Measurements from ENCODE around the gene TRPM2. TPM values are rescaled to one million over a fixed set of nuclear protein-coding genes. Genes with fewer than 3 reads are reported as not detected.

Gene TRPM2
- total and polyA plus RNA-seq, 2 donors (not counting 3 experiments of a cell fraction or from before 2014, with no cell fraction given) = not detected

- intact Hi-C loops (cut with micrococcal nuclease) (no loop called here), dilution Hi-C loops (cut with MboI; ENCODE audit: extremely low pct_ligation_motif_present, low sequenced_read_pairs) (no loop called here)
- Histone ChIP-seq H3K9me1 (replicated peaks; ENCODE audit: control insufficient read depth, extremely low read depth, insufficient read depth, low read length) (no peaks in the 10 kb centered on the region), H3K36me3 (ENCODE audit: control insufficient read depth in 2 of 2, extremely low read depth in 1 of 2, insufficient read depth in 2 of 2, low read length in 2 of 2) (no peaks in the 10 kb centered on the region), H2AFZ (ENCODE audit: low read depth, low read length) (no peak overlapping the region), H3K79me2 (ENCODE audit: control insufficient read depth, insufficient read depth, low read length) (no peaks in the 10 kb centered on the region), H3K9ac (replicated peaks; ENCODE audit: extremely low read depth, insufficient read depth, low read length) (no peak overlapping the region), H3K27ac (ENCODE audit: insufficient read depth, low read depth, low read length) (no peak overlapping the region), H4K20me1 (replicated peaks; ENCODE audit: control insufficient read depth, extremely low read depth, insufficient read depth, low read length) (no peaks in the 10 kb centered on the region), H3K27me3 (ENCODE audit: control insufficient read depth in 2 of 2, insufficient read depth in 2 of 2, low read length in 2 of 2) (no peaks in the 10 kb centered on the region), H3K4me1 (ENCODE audit: control insufficient read depth, extremely low read depth, insufficient read depth, low read length) (no peaks in the 10 kb centered on the region), H3K4me2 (ENCODE audit: insufficient read depth, low read length) (no peak overlapping the region), H3K4me3 (replicated peaks in 1 of 3; ENCODE audit: insufficient read depth in 1 of 3, low read depth in 1 of 3, low read length in 3 of 3) (no peak overlapping the region), H3K9me3 (replicated peaks; ENCODE audit: control insufficient read depth, insufficient read depth, low read length) (no peaks in the 10 kb centered on the region)
- ChIA-PET CTCF (interaction anchor here (1.5 kb wide), 1 partner anchor 24 kb away, joined by 3 read pairs; no protein-coding TSS in a partner anchor), POLR2A (no interaction called here)
- DNase-seq (ENCODE audit: low read depth, low spot score) (no peak), FAIRE-seq (no peak)
- no TSS peak for BruUV-seq (replicated peaks)
- no peak for TF ChIP-seq FOS (IDR thresholded peaks at IDR 0.05; ENCODE audit: borderline replicate concordance, insufficient read depth, low read length)
These were observed 39.5 kb downstream of the TRPM2 start for GRCh38 chr21:44392916-44393315.

- Histone ChIP-seq H3K27ac (ENCODE audit: insufficient read depth, low read depth, low read length) (no peak overlapping the region), H3K4me3 (replicated peaks in 1 of 3; ENCODE audit: insufficient read depth in 1 of 3, low read depth in 1 of 3, low read length in 3 of 3) (no peak overlapping the region), H3K36me3 (ENCODE audit: control insufficient read depth in 2 of 2, extremely low read depth in 1 of 2, insufficient read depth in 2 of 2, low read length in 2 of 2) (no peaks in the 10 kb centered on the region), H4K20me1 (replicated peaks; ENCODE audit: control insufficient read depth, extremely low read depth, insufficient read depth, low read length) (no peaks in the 10 kb centered on the region), H3K9me3 (replicated peaks; ENCODE audit: control insufficient read depth, insufficient read depth, low read length) (no peaks in the 10 kb centered on the region), H3K79me2 (ENCODE audit: control insufficient read depth, insufficient read depth, low read length) (no peaks in the 10 kb centered on the region), H3K27me3 (ENCODE audit: control insufficient read depth in 2 of 2, insufficient read depth in 2 of 2, low read length in 2 of 2) (no peaks in the 10 kb centered on the region), H2AFZ (ENCODE audit: low read depth, low read length) (no peak overlapping the region), H3K4me1 (ENCODE audit: control insufficient read depth, extremely low read depth, insufficient read depth, low read length) (no peaks in the 10 kb centered on the region), H3K4me2 (ENCODE audit: insufficient read depth, low read length) (no peak overlapping the region), H3K9ac (replicated peaks; ENCODE audit: extremely low read depth, insufficient read depth, low read length) (no peak overlapping the region), H3K9me1 (replicated peaks; ENCODE audit: control insufficient read depth, extremely low read depth, insufficient read depth, low read length) (no peaks in the 10 kb centered on the region)
- POLR2A ChIA-PET = no interaction called here
- TF ChIP-seq POLR2A (IDR thresholded peaks at IDR 0.05; ENCODE audit: low read depth, low read length) (no peak), JUN (IDR thresholded peaks at IDR 0.05; ENCODE audit: borderline replicate concordance, insufficient read depth, insufficient read length, low read depth) (no peak), FOS (IDR thresholded peaks at IDR 0.05; ENCODE audit: borderline replicate concordance, insufficient read depth, low read length) (no peak), EZH2 (IDR thresholded peaks at IDR 0.05; ENCODE audit: borderline replicate concordance, low read depth, low read length, severe bottlenecking) (no peak), MYC (IDR thresholded peaks at IDR 0.05; ENCODE audit: low read depth, low read length) (no peak), POLR2AphosphoS5 (IDR thresholded peaks at IDR 0.05; ENCODE audit: insufficient read depth, low read depth, low read length) (no peak), GATA2 (IDR thresholded peaks at IDR 0.05; ENCODE audit: insufficient read depth, insufficient read length, low read depth, low read length) (no peak)
- TF ChIP-seq, protein P1, sequence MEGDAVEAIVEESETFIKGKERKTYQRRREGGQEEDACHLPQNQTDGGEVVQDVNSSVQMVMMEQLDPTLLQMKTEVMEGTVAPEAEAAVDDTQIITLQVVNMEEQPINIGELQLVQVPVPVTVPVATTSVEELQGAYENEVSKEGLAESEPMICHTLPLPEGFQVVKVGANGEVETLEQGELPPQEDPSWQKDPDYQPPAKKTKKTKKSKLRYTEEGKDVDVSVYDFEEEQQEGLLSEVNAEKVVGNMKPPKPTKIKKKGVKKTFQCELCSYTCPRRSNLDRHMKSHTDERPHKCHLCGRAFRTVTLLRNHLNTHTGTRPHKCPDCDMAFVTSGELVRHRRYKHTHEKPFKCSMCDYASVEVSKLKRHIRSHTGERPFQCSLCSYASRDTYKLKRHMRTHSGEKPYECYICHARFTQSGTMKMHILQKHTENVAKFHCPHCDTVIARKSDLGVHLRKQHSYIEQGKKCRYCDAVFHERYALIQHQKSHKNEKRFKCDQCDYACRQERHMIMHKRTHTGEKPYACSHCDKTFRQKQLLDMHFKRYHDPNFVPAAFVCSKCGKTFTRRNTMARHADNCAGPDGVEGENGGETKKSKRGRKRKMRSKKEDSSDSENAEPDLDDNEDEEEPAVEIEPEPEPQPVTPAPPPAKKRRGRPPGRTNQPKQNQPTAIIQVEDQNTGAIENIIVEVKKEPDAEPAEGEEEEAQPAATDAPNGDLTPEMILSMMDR (IDR thresholded peaks at IDR 0.05; ENCODE audit: extremely low read depth in 1 of 2, insufficient read depth in 1 of 2, low read depth in 1 of 2, low read length in 2 of 2) = no peak
- TF ChIP-seq, protein P2, sequence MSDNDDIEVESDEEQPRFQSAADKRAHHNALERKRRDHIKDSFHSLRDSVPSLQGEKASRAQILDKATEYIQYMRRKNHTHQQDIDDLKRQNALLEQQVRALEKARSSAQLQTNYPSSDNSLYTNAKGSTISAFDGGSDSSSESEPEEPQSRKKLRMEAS (IDR thresholded peaks at IDR 0.05; ENCODE audit: insufficient read depth, insufficient read length) = no peak
- dilution Hi-C loops (cut with MboI; ENCODE audit: extremely low pct_ligation_motif_present, low sequenced_read_pairs) (no loop called here), intact Hi-C loops (cut with micrococcal nuclease) (no loop called here)
- FAIRE-seq = no peak
- CTCF ChIA-PET = no interaction called here
- BruUV-seq (replicated peaks) = no TSS peak
- no peak for DNase-seq (ENCODE audit: low read depth, low spot score)
These were observed 41.3 kb downstream of the TRPM2 start for GRCh38 chr21:44394733-44395132.

All from endothelial cell of umbilical vein (primary cell).